A673 (cell line): ENCODE measurements around the gene CARS2. TPM values are rescaled to one million over a fixed set of nuclear protein-coding genes. Genes with fewer than 3 reads are reported as not detected.
A peak's percentile ranks its signal among the peaks of the same experiment; 100 is the strongest.

Experiments
- BruUV-seq: library from RNA; stranded (reverse); fragments of 400-500 nt; replicated peaks from 2 replicates; lab custom pipeline; 2021; lab: Mats Ljungman, UMichigan
- CTCF ChIA-PET: fragments of 300-600 bp; sonication (Branson Sonifier 250); formaldehyde crosslinking; loops from one replicate; lab custom pipeline; 2022; ENCODE audit warnings: antibody characterized with exemption; lab: Charles Lee
- POLR2A ChIA-PET: fragments of 300-600 bp; sonication (Branson Sonifier 250); formaldehyde crosslinking; loops from one replicate; lab custom pipeline; 2022; ENCODE audit warnings: antibody characterized with exemption; ENCODE audit not compliant: low non-redundant PET; lab: Charles Lee
- DNase-seq: peaks from one replicate; pipeline ENCODE4 v3.0.0-alpha.2; 2015; ENCODE audit warnings: low spot score
- H3K27ac ChIP-seq: fragments of 200-600 bp; sonication (generic); 2 replicates; pipeline ENCODE4 v1.5.1; 2016; ENCODE audit warnings: mixed run types, low read depth, mild to moderate bottlenecking, mixed read lengths, antibody characterized with exemption, low read length; ENCODE audit not compliant: poor library complexity, severe bottlenecking
- H3K27me3 ChIP-seq: fragments of 200-600 bp; sonication (generic); replicated peaks from 2 replicates; pipeline ENCODE4 v1.6.1; 2017; ENCODE audit warnings: mixed run types, low read depth, mild to moderate bottlenecking, mixed read lengths, antibody characterized with exemption, low read length; ENCODE audit not compliant: insufficient read depth, poor library complexity
- H3K36me3 ChIP-seq: fragments of 200-600 bp; sonication (generic); 2 replicates; pipeline ENCODE4 v1.6.1; 2016; ENCODE audit warnings: mixed run types, mild to moderate bottlenecking, mixed read lengths, antibody characterized with exemption, low read length; ENCODE audit not compliant: insufficient read depth, poor library complexity, severe bottlenecking
- H3K4me1 ChIP-seq: fragments of 200-600 bp; sonication (generic); 2 replicates; pipeline ENCODE4 v1.6.1; 2017; ENCODE audit warnings: mixed run types, mild to moderate bottlenecking, mixed read lengths, antibody characterized with exemption, low read length; ENCODE audit not compliant: insufficient read depth, poor library complexity, severe bottlenecking
- H3K4me3 ChIP-seq: fragments of 200-600 bp; sonication (generic); 2 replicates; pipeline ENCODE4 v1.5.1; 2016; ENCODE audit warnings: low read depth, mixed run types, mild to moderate bottlenecking, mixed read lengths, low read length; ENCODE audit not compliant: poor library complexity, severe bottlenecking
- H3K9me3 ChIP-seq: fragments of 200-600 bp; sonication (generic); 2 replicates; pipeline ENCODE4 v1.6.1; 2016; ENCODE audit warnings: mixed run types, low read depth, mild to moderate bottlenecking, mixed read lengths, antibody characterized with exemption, low read length; ENCODE audit not compliant: poor library complexity, severe bottlenecking
- CTCF ChIP-seq: fragments of 300-800, 200-600 bp; sonication (generic); conservative IDR thresholded peaks from 2 replicates; pipeline ENCODE4 v1.5.1; 2017; ENCODE audit warnings: low read depth, mild to moderate bottlenecking, antibody characterized with exemption, low read length, moderate library complexity, mixed read lengths
- EZH2 ChIP-seq: fragments of 200-600 bp; sonication (generic); IDR thresholded peaks from 2 replicates; pipeline ENCODE4 v1.6.1; 2017; ENCODE audit warnings: borderline replicate concordance, low read depth, mild to moderate bottlenecking, mixed read lengths, antibody characterized with exemption, low read length; ENCODE audit not compliant: poor library complexity, severe bottlenecking
- intact Hi-C: fragments of 100-400 bp; cut with micrococcal nuclease; formaldehyde crosslinking; loops from one replicate; pipeline ENCODE4 v1.10.0; 2022; ENCODE audit not compliant: unreplicated experiment
- total RNA-seq: library from RNA; stranded (reverse); gene quantifications from 2 replicates; pipeline ENCODE4 v1.2.3, GENCODE V29; 2021

The CARS2 gene
- total RNA-seq, 1 experiment from 2014 or later = 71.4 TPM

GRCh38 chr13:110616103-110617101 is 89.5 kb downstream of the CARS2 start:
- Histone ChIP-seq H3K9me3 (no peaks in the 10 kb centered on the region), H3K4me1 (peaks cover 11% of the 10 kb centered on the region), H3K27ac (peak overlapping the region; percentile 83), H3K4me3 (peak overlapping the region; percentile 94), H3K36me3 (no peaks in the 10 kb centered on the region), H3K27me3 (no peaks in the 10 kb centered on the region)
- peak; percentile 27 for DNase-seq
- intact Hi-C loops = no loop called here
- BruUV-seq = TSS peak; percentile 38
- no peak for TF ChIP-seq EZH2
- TF ChIP-seq CTCF = peak; percentile 28; the same call in 1 of the 2 replicates
- CTCF ChIA-PET = no interaction called here
- POLR2A ChIA-PET = no interaction called here

GRCh38 chr13:110615322-110616102 is 90.4 kb downstream of the CARS2 start, which contains the start of gene NAXD:
Gene NAXD, plus strand, starts transcription at chr13:110615545. Its CDS starts 57 bp downstream, at chr13:110615602.
- Histone ChIP-seq H3K4me3 (peak within 1 kb of the TSS; percentile 94), H3K27ac (peak within 1 kb of the TSS; percentile 83), H3K4me1 (peaks cover 11% of the 10 kb centered on the region), H3K36me3 (no peaks in the 10 kb centered on the region), H3K27me3 (no peaks in the 10 kb centered on the region), H3K9me3 (no peaks in the 10 kb centered on the region)
- peak; percentile 97 for DNase-seq
- no TSS peak for BruUV-seq
- POLR2A ChIA-PET = no interaction called here
- TF ChIP-seq EZH2 (no peak), CTCF (no peak)
- intact Hi-C loops = no loop called here
- CTCF ChIA-PET = interaction anchor here (0.8 kb wide), 1 partner anchor 22 kb away, joined by 3 read pairs; no protein-coding TSS in a partner anchor

- ChIA-PET POLR2A (no interaction called here), CTCF (interaction anchor here (0.8 kb wide), 1 partner anchor 22 kb away, joined by 3 read pairs; no protein-coding TSS in a partner anchor)
- BruUV-seq = TSS peak; percentile 92
- peak overlapping the region; percentile 94 for H3K4me3 ChIP-seq
- TF ChIP-seq CTCF (no peak), EZH2 (no peak)
- peak overlapping the region; percentile 83 for H3K27ac ChIP-seq
- H3K9me3 ChIP-seq = no peaks in the 10 kb centered on the region
- H3K27me3 ChIP-seq = no peaks in the 10 kb centered on the region
- no peak for DNase-seq
- intact Hi-C loops = no loop called here
- peaks cover 11% of the 10 kb centered on the region for H3K4me1 ChIP-seq
- H3K36me3 ChIP-seq = no peaks in the 10 kb centered on the region
These were observed 91.0 kb downstream of the CARS2 start for GRCh38 chr13:110615005-110615321.
